DMS153 treated with DMSO at 0.1 percent for 48 hours (cell line): ENCODE measurements around the gene TSHZ2.
A peak's percentile ranks its signal among the peaks of the same experiment; 100 is the strongest.
"Not testable (repeated sequence)": the region's sequence is repeated elsewhere in the genome, so short reads cannot be mapped to it uniquely, and the experiment has no call there.

Source experiments
- DNase-seq: peaks from one replicate; lab custom pipeline; 2025; ENCODE audit not compliant: unreplicated experiment; lab: John Stamatoyannopoulos, UW

TSHZ2 gene

DNA sequence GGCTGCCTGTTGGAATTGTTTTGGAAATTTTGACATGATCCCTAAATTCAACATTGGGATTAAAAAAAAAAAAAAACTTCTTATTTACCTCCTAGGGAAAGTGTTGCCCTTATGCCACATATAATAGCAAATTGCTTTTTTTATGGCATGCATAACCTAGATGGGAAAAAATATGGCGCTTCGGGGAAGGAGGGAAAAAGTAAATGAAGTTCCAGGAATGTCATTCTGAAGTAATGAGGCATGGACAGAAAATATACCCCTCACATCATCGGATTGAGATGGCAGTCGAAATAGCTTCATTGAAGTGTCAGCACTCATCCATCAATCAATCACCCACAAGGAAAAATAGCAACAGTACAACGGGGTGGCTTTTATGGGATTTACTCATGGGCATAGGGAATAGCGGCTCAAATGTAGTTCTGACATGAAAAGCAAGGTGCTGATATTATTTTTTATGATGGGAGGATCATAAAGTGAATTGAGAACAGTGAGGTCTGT lies 516.7 kb downstream of the TSHZ2 start:
- no peak for DNase-seq

GRCh38 chr20:53489528-53489927 lies 517.4 kb downstream of the TSHZ2 start:
- no peak for DNase-seq

DNA sequence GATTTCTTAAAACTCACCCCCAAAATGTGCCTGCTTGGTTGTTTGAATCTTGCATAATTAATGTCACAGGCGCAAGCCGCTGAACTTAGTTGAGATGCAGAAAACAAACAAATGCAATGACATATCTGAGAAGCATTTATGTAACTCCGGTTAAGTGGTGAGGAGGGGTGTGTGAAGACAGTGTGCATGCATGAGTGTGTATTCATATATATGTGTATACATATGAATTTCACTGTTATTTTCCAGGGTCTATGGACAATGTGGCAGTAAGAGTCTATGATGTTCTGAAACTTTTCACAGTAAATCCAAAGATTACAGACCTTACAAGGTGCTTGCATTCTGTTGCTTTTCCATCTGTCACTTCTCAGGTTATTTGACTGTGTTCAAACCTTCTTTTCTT lies 518.5 kb downstream of the TSHZ2 start:
- no peak for DNase-seq

DNA sequence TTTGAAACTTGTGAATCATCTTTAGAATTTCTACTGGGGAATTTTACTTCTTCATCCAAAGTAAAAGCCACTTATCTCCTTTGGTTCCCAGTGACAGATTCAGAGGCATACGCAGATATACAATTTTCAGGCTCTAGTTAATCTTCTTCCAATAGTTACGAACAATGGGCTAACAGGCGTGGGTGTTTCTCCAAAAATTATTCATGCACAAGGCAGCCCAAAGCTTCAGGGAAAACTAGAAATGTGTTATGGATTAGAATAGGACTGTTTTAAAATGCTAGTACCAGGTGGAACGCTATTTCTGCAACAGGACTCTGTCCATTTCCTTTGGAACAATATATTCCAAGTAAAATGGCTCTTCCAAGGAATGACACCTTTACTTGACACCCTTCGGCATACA lies 519.3 kb downstream of the TSHZ2 start:
- DNase-seq, result no peak

- DNase-seq, result no peak
Observed at GRCh38 chr20:53492212-53492611, 520.1 kb downstream of the TSHZ2 start.

DNA sequence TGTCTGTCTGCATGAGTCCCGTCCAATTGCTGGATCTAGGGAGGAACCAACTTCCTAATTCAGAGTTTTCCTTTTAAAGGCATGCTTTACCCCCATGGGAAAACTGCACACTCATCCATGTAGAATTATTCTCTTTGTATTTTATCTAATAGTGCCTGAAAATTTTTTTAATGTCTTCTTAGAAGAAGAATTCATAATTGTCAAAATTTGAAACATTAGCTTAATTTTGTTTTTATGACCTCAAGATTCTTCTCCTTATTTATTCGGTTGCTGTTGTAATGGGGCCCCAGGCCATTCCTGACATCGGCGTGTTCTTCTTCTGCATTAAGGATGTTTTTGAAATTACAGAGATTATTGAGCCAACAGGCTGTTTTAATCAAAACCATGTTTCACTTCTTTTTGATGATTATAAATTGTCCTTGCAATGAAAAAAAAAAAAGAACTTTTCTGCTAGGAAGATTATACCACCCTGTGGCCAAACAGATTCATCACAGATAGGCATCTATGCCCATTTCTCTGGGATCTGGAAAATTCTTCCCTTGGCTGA lies 521.2 kb downstream of the TSHZ2 start:
- no peak for DNase-seq

GRCh38 chr20:53494753-53495152 lies 522.6 kb downstream of the TSHZ2 start:
- no peak for DNase-seq

- no peak for DNase-seq
Observed at GRCh38 chr20:53495398-53496092, 523.4 kb downstream of the TSHZ2 start.

DNA sequence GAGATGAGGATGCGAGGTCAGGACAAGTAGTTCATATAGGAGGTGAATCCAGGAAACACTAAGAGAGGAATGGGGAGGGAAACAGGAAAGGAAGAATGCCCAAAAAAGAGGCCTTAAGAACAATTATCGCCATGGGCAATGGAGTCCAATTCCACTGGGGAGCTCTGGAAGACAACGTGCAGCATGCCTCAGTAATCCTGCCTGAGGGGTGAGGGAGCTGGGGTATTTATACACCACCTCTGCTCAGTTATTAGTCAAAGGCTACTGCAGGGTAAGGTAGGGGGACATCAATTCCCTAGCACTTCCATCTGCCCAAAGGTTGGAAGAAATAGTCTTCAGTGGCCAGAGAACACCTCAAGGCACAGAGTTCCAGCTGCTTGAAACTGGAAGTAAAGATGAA lies 525.1 kb downstream of the TSHZ2 start:
- DNase-seq, result no peak

DNA sequence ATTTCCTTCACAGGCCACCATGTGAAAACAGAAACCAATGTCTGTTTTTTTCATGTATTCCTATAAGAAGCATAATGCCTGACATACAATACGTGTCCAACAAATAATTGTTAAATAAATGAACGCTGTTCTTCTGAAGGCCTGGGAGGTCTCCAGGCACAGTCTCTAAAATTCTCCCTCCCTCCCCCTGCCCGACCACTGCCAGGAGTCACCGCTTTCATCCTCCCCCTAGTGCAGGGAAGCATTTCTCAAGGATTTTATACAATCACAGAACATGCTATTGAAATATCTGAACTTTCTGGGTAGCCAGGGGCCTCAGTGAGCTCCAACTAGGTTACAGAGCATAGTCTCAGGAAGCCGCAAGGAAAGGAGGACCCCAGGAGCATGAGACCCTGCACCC lies 526.2 kb downstream of the TSHZ2 start:
- no peak for DNase-seq

DNA sequence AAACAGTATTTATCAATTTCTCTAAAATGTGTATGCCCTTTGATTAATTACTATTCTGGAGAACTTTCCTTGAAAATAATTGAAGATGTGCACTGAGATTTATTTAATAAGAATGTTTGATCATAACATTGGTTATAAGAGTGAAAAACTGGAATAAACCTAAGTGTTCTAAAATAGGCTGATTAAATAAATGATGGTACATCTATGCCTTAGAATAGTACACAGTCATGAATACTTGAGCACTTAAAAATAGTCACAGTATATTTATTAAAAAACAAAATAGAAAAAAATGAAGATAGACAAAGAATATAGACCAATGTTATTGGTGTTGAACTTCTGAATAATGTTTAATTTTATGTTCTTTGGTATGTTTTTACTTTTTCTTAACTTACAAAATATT lies 528.5 kb downstream of the TSHZ2 start:
- DNase-seq, result no peak

DNA sequence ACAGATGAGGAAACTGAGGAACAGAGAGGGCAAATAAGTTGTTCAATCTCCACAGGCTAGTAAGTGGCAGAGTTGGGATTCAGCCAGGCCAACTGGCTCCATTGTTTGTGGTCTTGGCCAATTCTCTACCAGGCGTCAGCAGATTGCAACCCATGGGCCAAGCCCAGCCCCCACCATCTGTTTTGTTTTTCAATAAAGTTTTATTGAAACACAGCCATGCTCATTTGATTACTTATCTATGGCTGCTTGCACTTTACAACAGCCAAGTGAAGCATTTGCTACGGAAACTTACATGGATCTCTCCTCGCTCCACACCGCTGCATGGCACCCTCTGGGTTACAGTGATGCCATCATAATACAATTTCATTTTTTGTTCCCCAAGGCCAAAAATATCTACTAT lies 530.7 kb downstream of the TSHZ2 start:
- DNase-seq, result no peak

DNA sequence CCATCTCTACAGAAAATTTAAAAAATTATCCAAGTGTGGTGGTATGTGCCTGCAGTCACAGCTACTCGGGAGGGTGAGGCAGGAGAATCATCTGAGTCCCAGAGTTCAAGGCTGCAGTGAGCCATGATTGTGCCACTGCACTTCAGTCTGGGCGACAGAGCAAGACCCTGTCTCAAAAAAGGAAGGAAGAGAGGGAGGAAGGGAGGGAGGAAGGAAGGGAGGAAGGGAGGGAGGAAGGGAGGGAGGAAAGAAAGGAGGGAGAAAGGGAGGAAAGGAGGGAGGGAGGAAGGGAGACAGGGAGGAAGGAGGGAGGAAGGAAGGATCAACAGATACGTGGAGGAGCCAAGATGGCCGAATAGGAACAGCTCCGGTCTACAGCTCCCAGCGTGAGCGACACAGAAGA lies 531.4 kb downstream of the TSHZ2 start:
- DNase-seq, result no peak

DNA sequence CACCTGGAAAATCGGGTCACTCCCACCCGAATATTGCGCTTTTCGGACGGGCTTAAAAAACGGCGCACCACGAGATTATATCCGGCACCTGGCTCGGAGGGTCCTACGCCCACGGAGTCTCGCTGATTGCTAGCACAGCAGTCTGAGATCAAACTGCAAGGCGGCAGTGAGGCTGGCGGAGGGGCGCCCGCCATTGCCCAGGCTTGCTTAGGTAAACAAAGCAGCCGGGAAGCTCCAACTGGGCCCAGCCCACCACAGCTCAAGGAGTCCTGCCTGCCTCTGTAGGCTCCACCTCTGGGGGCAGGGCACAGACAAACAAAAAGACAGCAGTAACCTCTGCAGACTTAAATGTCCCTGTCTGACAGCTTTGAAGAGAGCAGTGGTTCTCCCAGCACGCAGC lies 531.9 kb downstream of the TSHZ2 start:
- not testable (repeated sequence) for DNase-seq

DNA sequence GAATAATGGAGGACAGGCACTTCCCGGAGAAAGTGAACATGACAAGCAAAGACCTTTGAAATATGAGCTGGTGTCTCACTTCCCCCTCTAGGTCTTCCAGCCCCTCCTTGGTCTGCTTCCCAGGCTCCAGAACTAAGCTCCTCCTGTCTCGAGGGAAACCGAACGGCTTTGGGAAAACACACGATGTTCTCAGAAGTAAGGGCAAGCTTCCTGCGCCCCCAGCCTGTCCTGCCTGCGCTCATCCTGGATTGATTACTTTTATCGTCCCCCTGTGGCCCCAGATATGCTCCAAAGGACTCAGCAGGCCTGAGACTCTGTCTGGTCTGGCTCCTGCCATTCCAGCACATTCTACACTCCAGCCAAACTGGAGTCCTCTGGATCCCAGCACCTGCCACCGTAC lies 538.1 kb downstream of the TSHZ2 start:
- no peak for DNase-seq

DNA sequence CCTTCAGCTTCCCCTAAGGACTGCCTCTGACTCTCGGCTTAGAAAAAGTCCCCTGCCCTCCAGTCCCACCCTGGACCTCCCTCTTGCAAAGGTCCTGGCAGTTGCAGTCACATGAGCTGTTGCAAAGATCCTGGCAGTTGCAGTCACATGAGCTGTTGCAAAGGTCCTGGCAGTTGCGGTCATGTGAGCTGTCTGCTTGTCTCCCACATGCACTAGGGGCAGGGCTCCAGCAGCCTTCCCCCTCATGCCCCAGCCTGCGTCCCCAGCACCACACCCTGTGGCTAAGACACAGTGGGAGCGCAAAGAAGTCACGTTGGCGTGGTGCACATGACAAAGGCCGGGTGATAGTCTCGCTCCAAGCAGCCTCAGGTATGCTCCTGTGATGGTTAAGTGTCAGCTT lies 538.5 kb downstream of the TSHZ2 start:
- no peak for DNase-seq

DNA sequence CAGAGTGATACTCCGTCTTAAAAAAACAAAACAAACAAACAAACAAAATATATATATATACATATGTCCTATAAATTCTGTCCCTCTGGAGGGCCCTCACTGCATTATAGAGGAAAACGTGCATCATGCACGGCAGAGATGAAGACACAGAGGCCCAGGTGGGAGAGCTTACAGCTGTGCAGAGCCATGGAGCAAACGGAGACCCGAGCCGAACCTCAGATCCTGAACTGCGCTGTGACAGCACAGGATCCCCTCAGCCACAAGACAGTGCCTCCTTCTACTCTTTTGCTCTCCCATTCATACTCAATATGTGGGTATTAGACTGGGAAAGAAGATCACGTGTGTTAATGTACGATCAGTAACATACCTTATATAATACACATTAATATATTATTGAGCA lies 539.9 kb downstream of the TSHZ2 start:
- DNase-seq, result no peak

DNA sequence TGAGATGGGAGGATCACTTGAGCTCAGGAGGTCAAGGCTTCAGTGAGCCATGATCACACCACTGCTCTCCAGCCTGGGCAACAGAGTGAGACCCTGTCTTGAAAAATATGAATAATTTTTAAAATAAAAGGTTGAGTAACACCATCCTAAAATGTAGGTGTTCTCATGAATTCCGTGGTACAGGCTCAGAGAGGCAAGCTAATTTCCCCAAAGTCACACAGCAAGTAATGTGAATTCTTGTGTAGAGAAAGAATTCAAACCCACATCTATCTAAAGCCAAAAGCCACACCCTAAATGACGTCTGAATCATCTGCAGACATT lies 541.0 kb downstream of the TSHZ2 start:
- DNase-seq, result no peak

DNA sequence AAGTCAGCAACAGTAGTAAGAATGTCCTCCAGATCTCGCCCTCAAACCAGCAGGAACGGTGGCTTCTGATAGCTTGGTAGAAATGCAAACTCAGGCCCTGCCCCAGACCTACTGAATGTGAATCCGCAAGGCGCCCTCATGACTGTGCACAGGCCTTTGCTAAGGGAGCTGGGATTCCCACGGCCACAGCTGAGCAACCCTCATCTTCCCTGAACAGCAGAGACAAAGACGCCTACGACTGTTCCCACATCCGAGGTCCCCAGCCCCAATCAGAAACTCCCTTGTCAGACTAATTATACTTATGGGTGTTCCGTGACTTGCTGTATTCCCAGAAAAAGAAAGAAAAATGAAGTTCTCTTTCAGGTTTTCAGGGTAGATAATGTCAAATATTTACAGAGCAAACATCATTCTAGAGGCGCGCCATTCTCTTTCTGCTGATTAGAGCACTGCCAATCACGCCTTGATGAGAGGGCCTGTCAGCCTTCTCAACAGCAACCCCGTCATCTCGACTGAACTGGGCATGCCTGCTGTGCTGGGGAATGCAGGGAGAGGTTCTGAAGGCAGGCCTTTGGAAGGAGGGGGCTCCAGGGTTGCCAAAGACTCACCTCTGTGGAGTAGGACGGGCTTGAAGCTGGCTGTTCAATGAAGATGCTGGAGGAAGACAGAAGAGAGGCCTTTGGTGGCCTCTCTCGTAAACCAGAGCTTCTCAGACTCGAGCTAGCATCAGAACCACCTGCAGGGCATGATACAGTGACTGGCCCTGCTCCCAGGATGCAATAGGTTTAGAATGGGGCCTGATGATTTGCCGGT lies 541.5 kb downstream of the TSHZ2 start:
- DNase-seq, result peak; percentile 58

- peak; percentile 43 for DNase-seq
Observed at GRCh38 chr20:53515749-53516148, 543.6 kb downstream of the TSHZ2 start.

- DNase-seq, result no peak
Observed at GRCh38 chr20:53517146-53517545, 545.0 kb downstream of the TSHZ2 start.

DNA sequence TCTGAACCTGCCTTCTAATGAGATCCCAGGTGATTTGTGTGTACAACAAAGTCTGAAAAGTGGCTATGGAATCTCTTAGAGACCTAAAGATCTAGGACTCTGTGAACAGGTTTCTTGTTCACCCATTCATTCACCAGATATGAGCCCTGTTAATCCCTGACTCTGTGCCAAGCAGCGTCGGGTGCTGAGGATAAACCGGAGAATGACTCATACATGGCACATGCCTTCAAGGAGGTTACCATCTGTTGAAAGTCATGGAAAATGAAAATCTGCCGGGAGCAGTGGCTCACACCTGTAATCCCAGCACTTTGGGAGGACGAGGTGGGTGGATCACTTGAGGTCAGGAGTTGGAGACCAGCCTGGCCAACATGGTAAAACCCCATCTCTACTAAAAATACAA lies 549.3 kb downstream of the TSHZ2 start:
- DNase-seq, result not testable (repeated sequence)
